GM18951 (cell line): ENCODE measurements around the gene SORT1.
A peak's percentile ranks its signal among the peaks of the same experiment; 100 is the strongest.

Experiments
- POLR2A ChIP-seq: IDR thresholded peaks from 4 replicates; pipeline ENCODE4 v1.6.1; 2011; ENCODE audit warnings: mild to moderate bottlenecking; ENCODE audit not compliant: insufficient read length, insufficient read depth; ENCODE audit errors: extremely low read depth
- in situ Hi-C: fragments of 300-500 bp; cut with MboI; formaldehyde crosslinking; loops from one replicate; pipeline ENCODE4 v1.12.0; 2022; ENCODE audit warnings: low sequenced_read_pairs, mixed read lengths, inconsistent platforms; ENCODE audit not compliant: unreplicated experiment

The SORT1 gene

DNA sequence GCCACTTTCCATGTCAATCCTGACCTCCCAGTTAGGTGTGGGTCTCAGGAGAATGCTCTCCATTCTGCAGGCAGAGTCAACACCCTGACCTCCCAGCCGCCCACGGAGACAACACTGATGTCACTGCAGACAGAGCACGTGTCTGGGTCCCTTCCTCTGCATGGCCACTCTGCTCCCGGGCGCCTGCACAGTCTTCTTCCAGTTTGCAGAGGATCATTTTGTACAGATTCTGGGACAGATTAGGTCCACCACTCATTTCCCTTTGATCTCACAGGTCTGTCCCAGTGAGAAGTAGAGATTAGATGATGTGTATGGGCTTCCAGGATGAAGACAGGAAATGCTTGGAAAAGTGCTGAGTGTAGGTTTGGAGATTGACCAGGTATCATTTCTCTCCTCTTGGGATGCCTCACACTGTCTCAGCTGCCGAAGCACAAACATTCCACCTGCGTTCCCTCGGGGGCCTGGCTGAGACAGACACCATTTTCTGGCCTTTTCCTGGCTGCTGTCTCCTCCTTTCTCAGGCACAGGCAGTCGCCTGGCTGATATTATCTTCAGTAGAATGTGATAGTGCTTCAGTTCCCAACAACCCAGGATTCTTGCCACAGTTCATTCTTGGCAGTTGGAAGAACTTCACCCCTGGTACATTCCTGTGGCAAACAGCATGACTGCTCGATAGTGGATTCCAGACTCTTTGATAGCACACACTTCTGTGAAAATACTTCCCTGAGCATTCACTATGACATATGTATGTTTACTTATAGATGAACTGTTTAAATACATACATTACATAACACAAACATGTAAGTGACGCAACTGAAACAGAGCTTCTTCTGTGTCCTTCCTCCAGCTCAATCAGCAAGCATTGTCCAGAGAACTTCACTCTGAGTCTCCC, 98.8 kb downstream of the SORT1 start:
- in situ Hi-C loops, result loop anchor here (5.0 kb wide), 1 partner anchor 63 kb away; no protein-coding TSS in a partner anchor
- no peak for TF ChIP-seq POLR2A

DNA sequence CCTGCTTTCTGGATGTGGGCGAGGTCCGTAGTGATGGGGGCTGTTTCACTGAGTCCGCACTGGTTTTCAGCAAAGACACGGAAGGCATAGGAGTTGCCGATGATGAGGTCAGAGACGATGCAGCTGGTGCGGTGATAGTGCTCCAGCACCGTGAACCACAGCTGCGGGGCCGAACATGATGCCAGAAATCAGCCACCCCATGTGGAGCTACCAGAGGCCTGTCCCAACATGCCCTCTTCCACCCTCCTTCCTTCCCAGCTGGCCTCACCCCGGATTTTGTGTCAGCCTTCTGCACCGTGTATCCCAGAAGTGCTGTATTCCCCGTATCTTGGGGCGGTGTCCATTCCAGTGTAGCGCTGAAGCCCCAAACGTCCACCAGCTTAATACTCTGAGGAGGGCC, 100.9 kb downstream of the SORT1 start:
- no peak for TF ChIP-seq POLR2A
- in situ Hi-C loops, result loop anchor here (5.0 kb wide), 1 partner anchor 66 kb away; no protein-coding TSS in a partner anchor

DNA sequence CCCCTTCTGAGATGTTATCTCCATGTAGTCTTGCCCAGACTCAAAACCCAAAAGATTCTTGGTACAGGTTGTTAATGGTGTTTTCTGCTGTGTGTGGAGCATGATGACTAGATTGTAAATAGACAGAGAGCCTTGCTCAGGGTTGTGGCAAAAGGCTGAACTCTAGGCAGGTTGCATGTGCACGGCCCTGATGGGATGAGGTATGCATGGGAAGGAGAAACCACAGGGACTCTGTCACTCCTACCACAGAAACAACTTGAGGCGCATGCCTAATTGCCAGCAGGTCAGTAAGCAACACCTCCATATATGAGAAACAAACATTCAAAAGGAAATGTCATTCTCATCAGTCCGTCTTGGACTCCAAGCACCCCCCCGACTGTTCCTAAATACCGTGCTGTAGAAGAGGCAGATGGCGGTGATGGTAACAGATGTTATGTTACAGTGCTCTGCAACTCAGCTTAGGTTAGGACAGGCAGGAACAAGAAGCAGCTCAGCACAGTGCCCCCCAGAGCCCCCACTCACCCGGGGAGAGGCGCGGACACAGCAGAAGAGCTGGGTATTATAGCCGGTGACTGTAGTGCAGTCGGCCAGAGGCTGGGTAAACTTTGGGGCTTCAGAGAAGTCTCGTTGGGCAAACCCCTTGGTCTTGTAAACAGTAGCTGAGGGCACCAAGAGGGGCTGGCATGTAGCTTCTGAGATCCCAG, 101.9 kb downstream of the SORT1 start:
- in situ Hi-C loops, result loop anchor here (5.0 kb wide), 1 partner anchor 66 kb away; no protein-coding TSS in a partner anchor

DNA sequence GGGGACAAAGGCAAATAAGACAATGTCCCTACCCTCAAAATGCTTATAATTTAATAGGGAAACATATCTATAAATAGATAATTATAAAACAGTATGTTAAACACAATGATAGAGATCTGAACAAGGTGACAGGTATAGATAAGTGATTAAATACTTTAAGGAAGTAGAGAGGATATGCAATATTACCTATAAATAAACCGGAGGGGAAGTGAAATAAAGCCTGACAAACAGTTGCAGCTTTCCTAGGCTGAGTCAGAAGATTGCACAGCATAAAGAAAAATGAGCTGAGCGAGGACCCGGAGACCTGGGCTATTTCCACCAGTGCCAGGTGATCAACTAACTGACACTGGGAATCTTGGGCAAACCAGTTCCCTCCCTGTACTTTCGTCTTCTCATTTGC, 103.2 kb downstream of the SORT1 start:
- in situ Hi-C loops, result no loop called here
- TF ChIP-seq POLR2A, result no peak

More for the DNA sequence above, 101.9 kb downstream of the SORT1 start:
- no peak for TF ChIP-seq POLR2A

DNA sequence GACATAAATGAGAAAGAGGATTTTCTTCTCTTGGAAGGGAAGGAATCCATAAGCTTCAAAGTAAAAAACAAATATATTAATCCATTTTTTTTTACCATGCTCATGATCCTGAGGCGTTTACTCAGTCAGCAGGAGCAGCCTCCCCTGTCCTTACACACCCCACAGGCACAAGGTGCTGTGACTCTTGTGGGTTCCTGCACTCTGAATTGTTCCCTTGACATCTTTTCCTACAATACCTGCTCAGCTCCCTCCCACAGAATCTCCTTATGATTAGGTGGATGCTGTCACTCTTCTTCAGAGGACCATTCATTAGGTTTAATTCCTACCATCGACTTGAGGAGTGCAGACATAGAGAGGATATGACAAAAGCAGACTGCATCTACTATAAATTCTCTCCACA, 104.7 kb downstream of the SORT1 start:
- in situ Hi-C loops, result no loop called here
- TF ChIP-seq POLR2A, result no peak

DNA sequence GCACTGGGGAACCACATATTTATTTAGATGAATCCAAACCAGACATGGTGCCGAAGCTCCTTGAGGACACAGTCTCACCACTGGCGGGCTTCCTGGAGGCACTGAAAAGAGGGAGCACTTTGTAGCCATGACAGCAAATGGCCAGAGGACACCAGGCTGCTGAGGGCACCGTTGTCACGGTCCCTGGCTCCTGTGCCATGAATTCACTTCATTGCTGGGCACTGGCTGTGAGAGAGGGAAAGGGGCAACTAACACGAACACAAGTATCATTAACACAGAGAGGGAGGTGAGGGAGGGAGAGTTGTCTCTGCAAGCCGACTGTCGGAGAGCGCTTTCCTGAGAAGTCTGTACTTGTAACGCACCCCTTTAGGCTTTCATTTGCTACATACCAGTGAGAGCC, 105.4 kb downstream of the SORT1 start:
- TF ChIP-seq POLR2A, result no peak
- in situ Hi-C loops, result no loop called here

DNA sequence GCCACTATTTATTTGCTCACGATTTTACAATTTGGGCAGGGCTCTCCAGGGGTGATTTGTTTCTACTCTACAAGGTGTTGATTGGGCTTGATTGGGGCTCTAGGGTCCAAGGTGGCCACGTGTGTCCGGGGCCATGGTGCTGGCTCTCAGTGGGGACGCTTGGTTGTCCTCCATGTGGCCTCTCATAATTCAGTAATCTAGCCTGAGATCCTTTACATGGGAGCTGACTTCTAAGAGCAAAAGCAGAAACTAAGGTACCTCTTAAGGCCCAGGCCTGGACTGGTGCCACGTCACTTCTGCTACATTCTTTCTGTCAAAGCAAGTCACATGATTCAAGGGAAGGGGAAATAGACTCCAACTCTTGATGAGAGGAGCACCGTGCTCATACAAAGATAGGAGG, 106.7 kb downstream of the SORT1 start:
- no peak for TF ChIP-seq POLR2A
- in situ Hi-C loops, result no loop called here

DNA sequence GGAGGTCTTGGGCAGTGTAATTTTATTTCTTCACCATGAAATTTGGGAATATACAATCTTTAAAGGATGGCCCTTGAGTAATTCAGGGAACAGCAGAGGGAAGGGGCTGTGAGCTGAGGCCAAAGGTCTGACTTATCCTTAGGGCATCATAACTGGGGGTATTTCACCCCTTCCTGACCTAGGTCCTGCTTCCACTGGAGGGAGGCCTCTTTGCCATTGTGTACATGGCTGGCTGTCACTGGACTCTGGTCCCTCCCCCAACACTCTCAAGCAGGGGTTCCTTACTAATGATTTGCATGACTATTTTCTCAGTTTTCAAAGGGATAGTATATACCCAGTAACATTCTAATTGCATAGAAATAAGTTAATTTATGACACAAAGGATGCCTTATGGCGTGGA, 107.6 kb downstream of the SORT1 start:
- in situ Hi-C loops, result no loop called here
- TF ChIP-seq POLR2A, result no peak

DNA sequence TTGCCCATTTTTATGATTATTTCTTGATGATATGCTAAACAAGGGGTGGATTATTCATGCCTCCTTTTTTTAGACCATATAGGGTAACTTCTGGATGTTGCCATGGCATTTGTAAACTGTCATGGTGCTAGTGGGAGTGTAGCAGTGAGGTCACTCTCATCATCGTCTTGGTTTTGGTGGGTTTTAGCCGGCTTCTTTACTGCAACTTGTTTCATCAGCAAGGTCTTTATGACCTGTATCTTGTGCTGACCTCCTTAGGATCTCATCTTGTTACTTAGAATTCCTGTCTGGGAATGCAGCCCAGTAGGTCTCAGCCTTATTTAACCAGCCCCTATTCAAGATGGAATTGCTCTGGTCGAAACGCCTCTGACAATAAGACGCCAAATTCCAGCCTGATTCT, 111.0 kb downstream of the SORT1 start:
- in situ Hi-C loops, result loop anchor here (5.0 kb wide), 1 partner anchor 116 kb away; no protein-coding TSS in a partner anchor

DNA sequence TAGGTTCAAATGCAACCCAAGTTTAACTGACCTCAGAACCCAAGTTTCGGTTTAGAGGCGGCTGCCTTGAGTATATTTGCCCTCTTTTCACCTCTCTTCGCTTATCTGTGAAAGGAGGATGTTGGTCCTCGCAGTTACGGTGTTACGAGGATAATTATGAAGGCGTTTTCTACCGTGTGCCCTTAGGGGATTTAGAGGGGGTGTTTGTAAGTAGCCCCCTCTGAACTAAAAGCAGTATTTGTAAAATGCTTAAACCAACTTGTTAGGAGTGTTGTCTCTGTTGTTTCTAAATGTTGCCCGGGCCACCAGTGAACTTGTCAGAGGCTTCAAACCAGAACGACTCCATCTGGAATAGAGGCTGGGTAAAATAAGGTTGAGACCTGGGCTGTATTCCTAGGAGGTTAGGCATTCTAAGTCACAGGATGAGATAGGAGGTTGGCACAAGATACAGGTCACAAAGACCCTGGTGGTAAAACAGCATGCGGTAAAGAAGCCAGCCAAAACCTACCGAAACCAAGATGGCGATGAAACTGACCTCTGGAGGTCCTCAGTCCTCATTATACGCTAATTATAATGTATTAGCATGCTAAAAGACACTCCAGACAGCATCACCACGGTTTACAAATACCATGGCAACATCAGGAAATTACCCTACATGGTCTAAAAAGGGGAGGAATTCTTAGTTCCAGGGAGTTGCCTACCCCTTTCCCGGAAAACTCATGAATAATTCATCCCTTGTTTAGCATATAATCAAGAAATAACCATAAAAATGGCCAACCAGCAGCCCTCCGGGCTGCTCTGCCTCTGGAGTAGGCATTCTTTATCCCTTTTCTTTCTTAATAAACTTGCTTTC, 113.7 kb downstream of the SORT1 start:
- TF ChIP-seq POLR2A, result no peak
- in situ Hi-C loops, result no loop called here

DNA sequence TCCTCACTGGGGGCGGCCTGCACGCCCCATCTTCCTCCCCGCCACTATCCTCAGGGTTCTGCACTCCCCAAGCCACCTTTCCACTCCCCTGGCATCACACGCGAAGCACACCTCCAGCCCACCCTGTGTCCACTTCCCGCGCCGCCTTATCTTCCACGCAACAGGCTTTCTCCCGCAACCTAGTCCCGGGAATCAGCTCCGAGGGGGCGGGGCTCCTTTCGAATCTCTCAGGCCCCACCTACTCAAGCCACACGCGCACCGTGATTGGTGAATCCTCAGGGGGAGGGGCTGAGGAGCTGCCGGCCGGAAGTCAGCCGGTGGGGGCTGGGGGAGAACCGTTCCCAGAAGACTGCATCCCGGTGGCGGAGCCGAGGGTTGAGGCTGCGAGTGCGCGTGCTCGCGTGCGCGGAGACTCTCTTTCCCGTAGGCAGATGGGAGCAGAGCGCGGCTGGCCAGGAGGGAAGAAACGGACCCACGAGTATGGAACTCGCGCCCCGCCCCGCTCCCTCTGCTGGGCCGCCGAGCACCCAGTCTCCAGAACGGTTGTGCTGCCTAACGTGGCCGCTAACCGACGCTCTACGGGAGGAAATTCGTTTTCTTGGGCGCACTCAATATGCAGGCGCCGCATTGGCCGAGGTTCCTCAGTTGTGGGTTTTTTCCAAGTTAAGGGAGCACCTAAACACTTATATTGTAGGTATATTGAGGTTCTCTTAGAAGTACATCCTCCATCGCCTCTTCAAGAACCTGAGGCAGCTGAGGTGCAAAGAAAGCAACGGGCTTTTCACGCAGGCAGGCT, 114.6 kb downstream of the SORT1 start, which contains the start of gene PSRC1:
Gene PSRC1 (minus strand): TSS at position 194 of the 796 bp plus-strand sequence.
- in situ Hi-C loops, result no loop called here
- TF ChIP-seq POLR2A, result peak; percentile 83

DNA sequence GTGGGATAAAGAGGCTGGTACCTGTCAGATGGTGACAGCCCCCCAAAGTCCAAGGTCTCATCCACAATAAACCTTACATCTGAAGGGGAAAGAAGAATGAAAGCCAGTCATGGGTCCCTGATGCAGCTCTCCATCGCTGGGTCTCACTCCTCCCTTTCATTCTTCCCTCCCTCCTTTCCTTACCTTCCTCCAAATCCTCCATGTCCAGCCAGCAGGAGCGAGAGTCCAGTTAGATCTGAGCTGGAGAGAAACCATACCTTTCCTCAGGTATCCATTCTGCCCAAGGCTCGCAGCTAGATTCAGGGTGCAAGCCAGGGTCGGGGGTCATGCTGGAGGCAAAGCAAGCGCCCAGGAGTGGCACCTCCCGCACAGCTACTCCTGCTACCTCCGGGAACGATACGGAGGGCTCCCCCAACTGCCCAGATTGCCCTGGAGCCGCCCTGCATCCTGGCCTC, 115.2 kb downstream of the SORT1 start:
- in situ Hi-C loops, result no loop called here
- no peak for TF ChIP-seq POLR2A
